GM12891 (cell line): ENCODE data around the gene HDAC9.

Source experiments
- PAX5 ChIP-seq: IDR thresholded peaks from 2 replicates; pipeline ENCODE4 v1.6.1; 2011; ENCODE audit warnings: low read length, moderate library complexity, mild to moderate bottlenecking; ENCODE audit not compliant: insufficient read depth, severe bottlenecking
- POLR2A ChIP-seq: IDR thresholded peaks from 2 replicates; pipeline ENCODE4 v1.6.1; 2011; ENCODE audit warnings: low read depth, low read length, control low read depth
- POLR2AphosphoS5 ChIP-seq: IDR thresholded peaks from 2 replicates; pipeline ENCODE4 v1.6.1; 2011; ENCODE audit warnings: low read depth, low read length, control low read depth
- POU2F2 ChIP-seq: IDR thresholded peaks from 2 replicates; pipeline ENCODE4 v1.6.1; 2011; ENCODE audit warnings: low read depth, mild to moderate bottlenecking, control low read depth, low read length, moderate library complexity
- SPI1 ChIP-seq: IDR thresholded peaks from 2 replicates; pipeline ENCODE4 v1.6.1; 2011; ENCODE audit warnings: low read depth, low read length, control low read depth
- TAF1 ChIP-seq: IDR thresholded peaks from 2 replicates; pipeline ENCODE4 v1.6.1; 2011; ENCODE audit warnings: low read depth, low read length, control low read depth

DNA sequence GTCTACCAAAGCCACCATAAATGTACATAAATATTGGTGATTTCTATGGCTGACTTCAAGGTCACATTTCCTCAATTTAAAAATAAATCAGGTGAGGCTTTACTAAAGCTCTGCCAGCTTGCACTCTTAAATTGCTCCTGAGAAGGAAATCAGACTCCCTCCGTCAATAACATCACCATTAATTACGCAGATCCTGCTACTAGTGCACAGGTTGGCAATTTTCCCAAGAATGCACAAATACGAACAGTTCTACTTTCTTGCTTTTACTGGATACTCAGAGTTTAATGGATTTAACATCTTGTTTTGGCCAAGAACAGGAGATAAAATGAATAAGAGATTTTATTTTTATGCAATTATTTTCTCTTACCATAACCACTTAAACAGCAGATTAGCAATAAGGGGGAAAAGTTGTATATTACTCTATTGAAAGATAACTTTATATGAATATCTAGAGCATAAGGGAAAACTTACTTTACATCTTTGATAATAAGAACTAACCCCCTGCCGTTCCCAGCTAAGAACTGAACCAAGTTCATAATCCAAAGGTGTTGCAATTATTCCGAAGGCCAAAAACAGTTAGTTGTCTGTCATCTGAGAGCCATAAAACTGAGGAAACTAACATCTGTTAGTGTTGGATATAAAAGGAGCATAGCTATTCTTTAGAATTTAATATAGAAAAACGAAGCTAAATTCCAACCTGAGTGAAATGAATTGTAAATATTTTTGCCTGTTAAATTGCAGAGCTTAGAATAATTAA is 481.3 kb downstream of the HDAC9 start:
- TF ChIP-seq PAX5 = no peak
- TF ChIP-seq TAF1 = no peak
- no peak for TF ChIP-seq POLR2AphosphoS5
- no peak for TF ChIP-seq POLR2A
- TF ChIP-seq SPI1 = no peak
- TF ChIP-seq POU2F2 = no peak
